WTC11 (cell line): ENCODE data around the gene AKR1A1. TPM values are rescaled to one million over a fixed set of nuclear protein-coding genes. Genes with fewer than 3 reads are reported as not detected.

Source experiments
- ATAC-seq: fragments of 200-7000 bp; cut with Tn5 transposase; 2 replicates; pipeline ENCODE4 v1.10.0; 2021; ENCODE audit warnings: mild to moderate bottlenecking, moderate library complexity
- CTCF ChIA-PET: fragments of 300-600 bp; sonication (Branson Sonifier 250); formaldehyde crosslinking; loops from one replicate; lab custom pipeline; 2021; ENCODE audit warnings: antibody characterized with exemption; lab: Charles Lee
- POLR2A ChIA-PET: fragments of 350-600 bp; sonication (Branson Sonifier 250); formaldehyde crosslinking; loops from one replicate; lab custom pipeline; 2021; ENCODE audit warnings: antibody characterized with exemption; lab: Charles Lee
- DNase-seq: peaks from one replicate; pipeline ENCODE4 v3.0.0; 2021; ENCODE audit warnings: low spot score
- H3K27ac Mint-ChIP-seq: 2 replicates; pipeline ENCODE4 v1.8.0; 2021; ENCODE audit warnings: mixed read lengths
- H3K27me3 Mint-ChIP-seq: 2 replicates; pipeline ENCODE4 v1.8.0; 2021; ENCODE audit warnings: low read depth, mild to moderate bottlenecking, moderate library complexity, mixed read lengths
- H3K36me3 Mint-ChIP-seq: 2 replicates; pipeline ENCODE4 v1.8.0; 2021; ENCODE audit warnings: mixed read lengths
- H3K4me1 Mint-ChIP-seq: 2 replicates; pipeline ENCODE4 v1.8.0; 2022; ENCODE audit warnings: mixed read lengths
- H3K4me3 Mint-ChIP-seq: 2 replicates; pipeline ENCODE4 v1.8.0; 2021; ENCODE audit warnings: mild to moderate bottlenecking, moderate library complexity, mixed read lengths
- H3K9me3 Mint-ChIP-seq: 2 replicates; pipeline ENCODE4 v1.8.0; 2021; ENCODE audit warnings: mixed read lengths
- AFF4 ChIP-seq: sonication (generic); formaldehyde crosslinking; IDR thresholded peaks from 2 replicates; pipeline ENCODE4 v1.8.1; 2023; ENCODE audit warnings: mild to moderate bottlenecking, missing genetic modification reagents, borderline replicate concordance
- CTCF ChIP-seq: fragments of 200-600 bp; IDR thresholded peaks from 2 replicates; pipeline ENCODE4 v1.8.0; 2022; ENCODE audit warnings: antibody characterized with exemption
- E2F1 ChIP-seq: sonication (generic); formaldehyde crosslinking; IDR thresholded peaks from 2 replicates; pipeline ENCODE4 v1.8.0; 2022; ENCODE audit warnings: mild to moderate bottlenecking, missing genetic modification reagents
- E2F4 ChIP-seq: sonication (generic); formaldehyde crosslinking; IDR thresholded peaks from 2 replicates; pipeline ENCODE4 v1.8.1; 2022; ENCODE audit warnings: low read depth, mild to moderate bottlenecking, moderate library complexity, missing genetic modification reagents, borderline replicate concordance
- E2F5 ChIP-seq: sonication (generic); formaldehyde crosslinking; IDR thresholded peaks from 2 replicates; pipeline ENCODE4 v1.8.1; 2022; ENCODE audit warnings: mild to moderate bottlenecking, moderate library complexity, missing genetic modification reagents
- ESRRA ChIP-seq: sonication (generic); formaldehyde crosslinking; IDR thresholded peaks from 2 replicates; pipeline ENCODE4 v1.8.1; 2022; ENCODE audit warnings: mild to moderate bottlenecking, missing genetic modification reagents, borderline replicate concordance
- ETV6 ChIP-seq: sonication (generic); formaldehyde crosslinking; IDR thresholded peaks from 2 replicates; pipeline ENCODE4 v1.8.1; 2022; ENCODE audit warnings: mild to moderate bottlenecking, missing genetic modification reagents
- FOXK1 ChIP-seq: sonication (generic); formaldehyde crosslinking; IDR thresholded peaks from 2 replicates; pipeline ENCODE4 v1.8.0; 2022; ENCODE audit warnings: mild to moderate bottlenecking, moderate library complexity, missing genetic modification reagents
- HMGA2 ChIP-seq: fragments of 250-450 bp; sonication (Bioruptor Pico); IDR thresholded peaks from 2 replicates; pipeline ENCODE4 v1.4.0; 2021; ENCODE audit warnings: mild to moderate bottlenecking, moderate library complexity
- IRF2 ChIP-seq: sonication (generic); formaldehyde crosslinking; IDR thresholded peaks from 2 replicates; pipeline ENCODE4 v1.8.0; 2022; ENCODE audit warnings: low read depth, missing genetic modification reagents, borderline replicate concordance
- MYBL2 ChIP-seq: sonication (generic); formaldehyde crosslinking; IDR thresholded peaks from 2 replicates; pipeline ENCODE4 v1.8.1; 2023; ENCODE audit warnings: mild to moderate bottlenecking, moderate library complexity, missing genetic modification reagents
- NFYB ChIP-seq: sonication (generic); formaldehyde crosslinking; conservative IDR thresholded peaks from 2 replicates; pipeline ENCODE4 v1.8.0; 2022; ENCODE audit warnings: low read depth, missing genetic modification reagents
- NR3C1 ChIP-seq: sonication (generic); formaldehyde crosslinking; conservative IDR thresholded peaks from 2 replicates; pipeline ENCODE4 v1.8.1; 2023; ENCODE audit warnings: low read depth, mild to moderate bottlenecking, missing genetic modification reagents
- PREB ChIP-seq: sonication (generic); formaldehyde crosslinking; IDR thresholded peaks from 2 replicates; pipeline ENCODE4 v1.8.1; 2022; ENCODE audit warnings: mild to moderate bottlenecking, missing genetic modification reagents, moderate library complexity, borderline replicate concordance
- SMAD4 ChIP-seq: sonication (generic); formaldehyde crosslinking; IDR thresholded peaks from 2 replicates; pipeline ENCODE4 v1.8.0; 2022; ENCODE audit warnings: mild to moderate bottlenecking, missing genetic modification reagents
- TCF7 ChIP-seq: sonication (generic); formaldehyde crosslinking; IDR thresholded peaks from 2 replicates; pipeline ENCODE4 v1.8.0; 2022; ENCODE audit warnings: mild to moderate bottlenecking, low read depth, missing genetic modification reagents, moderate library complexity
- TEAD1 ChIP-seq: sonication (generic); formaldehyde crosslinking; IDR thresholded peaks from 2 replicates; pipeline ENCODE4 v1.8.0; 2022; ENCODE audit warnings: mild to moderate bottlenecking, missing genetic modification reagents
- TP53 ChIP-seq: sonication (generic); formaldehyde crosslinking; IDR thresholded peaks from 2 replicates; pipeline ENCODE4 v1.8.1; 2023; ENCODE audit warnings: mild to moderate bottlenecking, missing genetic modification reagents
- ZNF232 ChIP-seq: sonication (generic); formaldehyde crosslinking; IDR thresholded peaks from 2 replicates; pipeline ENCODE4 v1.8.0; 2022; ENCODE audit warnings: mild to moderate bottlenecking, missing genetic modification reagents
- ZNF317 ChIP-seq: sonication (generic); formaldehyde crosslinking; IDR thresholded peaks from 2 replicates; pipeline ENCODE4 v1.8.1; 2023; ENCODE audit warnings: low read depth, mild to moderate bottlenecking, moderate library complexity, missing genetic modification reagents, borderline replicate concordance
- total RNA-seq: library from RNA; stranded (reverse); gene quantifications from 3 replicates; pipeline ENCODE4 v1.2.3, GENCODE V29; 2021

AKR1A1 gene
- total RNA-seq, 1 experiment from 2014 or later, result 338 TPM

GRCh38 chr1:45536886-45537285 lies 13.7 kb upstream of the AKR1A1 start:
- DNase-seq (no peak), ATAC-seq (peak; percentile 71; the same call in 1 of the 2 replicates)
- Mint-ChIP-seq H3K27ac (no peak overlapping the region), H3K36me3 (no peaks in the 10 kb centered on the region), H3K4me1 (peaks cover 16% of the 10 kb centered on the region), H3K27me3 (no peaks in the 10 kb centered on the region; the same call in 1 of the 2 replicates), H3K4me3 (no peak overlapping the region), H3K9me3 (no peaks in the 10 kb centered on the region)
- CTCF ChIA-PET, result no interaction called here
- no peak for TF ChIP-seq NR3C1
- TF ChIP-seq NFYB (CRISPR knock-in tag), result no peak
- no peak for TF ChIP-seq ESRRA (CRISPR knock-in tag)
- no peak for TF ChIP-seq TP53 (CRISPR knock-in tag)
- TF ChIP-seq E2F1 (CRISPR knock-in tag), result no peak
- no peak for TF ChIP-seq TCF7 (CRISPR knock-in tag)
- TF ChIP-seq HMGA2 (CRISPR knock-in tag), result no peak
- no peak for TF ChIP-seq PREB (CRISPR knock-in tag)
- TF ChIP-seq E2F4 (CRISPR knock-in tag), result no peak
- no peak for TF ChIP-seq TEAD1 (CRISPR knock-in tag)
- TF ChIP-seq AFF4, result no peak
- TF ChIP-seq E2F5 (CRISPR knock-in tag), result no peak
- TF ChIP-seq ZNF232 (CRISPR knock-in tag), result no peak
- no peak for TF ChIP-seq MYBL2 (CRISPR knock-in tag)
- TF ChIP-seq SMAD4 (CRISPR knock-in tag), result no peak
- no peak for TF ChIP-seq IRF2 (CRISPR knock-in tag)
- TF ChIP-seq ETV6 (CRISPR knock-in tag), result no peak
- POLR2A ChIA-PET, result interaction anchor here (1.3 kb wide), 1 partner anchor 16 kb away, joined by 8 read pairs; the partner anchor contains the start of gene PRDX1

- TF ChIP-seq CTCF (no peak), IRF2 (CRISPR knock-in tag) (no peak), FOXK1 (no peak), ZNF317 (CRISPR knock-in tag) (no peak)
Measured at GRCh38 chr1:45541193-45541592, 9.4 kb upstream of the AKR1A1 start.

More at GRCh38 chr1:45541193-45541592, 9.4 kb upstream of the AKR1A1 start:
- Mint-ChIP-seq H3K4me1 (peaks cover 25% of the 10 kb centered on the region), H3K27me3 (no peaks in the 10 kb centered on the region), H3K36me3 (no peaks in the 10 kb centered on the region), H3K9me3 (no peaks in the 10 kb centered on the region), H3K4me3 (no peak overlapping the region), H3K27ac (no peak overlapping the region)
- POLR2A ChIA-PET, result interaction anchor here (0.6 to 1.1 kb wide), 4 partner anchors 9 to 413 kb away, joined by 3 to 4 read pairs (median 3); partner anchors contain the start of genes AKR1A1 and PRDX1
- DNase-seq (no peak), ATAC-seq (no peak)
- CTCF ChIA-PET, result interaction anchor here (0.6 kb wide), 1 partner anchor 225 kb away, joined by 4 read pairs; no protein-coding TSS in a partner anchor
